Muscle layer of colon (tissue), 2 donors: Measurements from ENCODE around the gene CHD5.

ENCODE experiments used
- H3K27ac ChIP-seq: one replicate; pipeline ENCODE4 v1.7.0; 2013; ENCODE audit warnings: low read depth, mild to moderate bottlenecking, low read length, moderate library complexity
- H3K27me3 ChIP-seq, 2 donors: one replicate each; pipeline ENCODE4 v1.7.0; 2013; ENCODE audit warnings: low read length in 2 of 2, mild to moderate bottlenecking in 2 of 2; ENCODE audit not compliant: insufficient read depth in 2 of 2, control insufficient read depth in 1 of 2
- H3K36me3 ChIP-seq: one replicate; pipeline ENCODE4 v1.7.0; 2013; ENCODE audit warnings: mild to moderate bottlenecking, low read length; ENCODE audit not compliant: insufficient read depth
- H3K4me1 ChIP-seq: one replicate; pipeline ENCODE4 v1.7.0; 2013; ENCODE audit warnings: mild to moderate bottlenecking, low read length; ENCODE audit not compliant: insufficient read depth
- H3K4me3 ChIP-seq, 2 donors: one replicate each; pipeline ENCODE4 v1.7.0; 2013; ENCODE audit warnings: low read length in 2 of 2, low read depth in 1 of 2, mild to moderate bottlenecking in 1 of 2, moderate library complexity in 1 of 2
- H3K9ac ChIP-seq: one replicate; pipeline ENCODE4 v1.7.0; 2013; ENCODE audit warnings: low read length
- H3K9me3 ChIP-seq: one replicate; pipeline ENCODE4 v1.7.0; 2013; ENCODE audit warnings: mild to moderate bottlenecking, low read length
- donor health status: abdominal sarcoma.
- donor health status: Adenocarcinoma of cecum.

The CHD5 gene

GRCh38 chr1:6094246-6094645, 85.9 kb downstream of the CHD5 start:
- Histone ChIP-seq H3K36me3 (no peaks in the 10 kb centered on the region), H3K9ac (no peak overlapping the region), H3K4me1 (no peaks in the 10 kb centered on the region), H3K27ac (no peak overlapping the region), H3K27me3 (no peaks in the 10 kb centered on the region), H3K9me3 (no peaks in the 10 kb centered on the region), H3K4me3 (no peak overlapping the region)

DNA sequence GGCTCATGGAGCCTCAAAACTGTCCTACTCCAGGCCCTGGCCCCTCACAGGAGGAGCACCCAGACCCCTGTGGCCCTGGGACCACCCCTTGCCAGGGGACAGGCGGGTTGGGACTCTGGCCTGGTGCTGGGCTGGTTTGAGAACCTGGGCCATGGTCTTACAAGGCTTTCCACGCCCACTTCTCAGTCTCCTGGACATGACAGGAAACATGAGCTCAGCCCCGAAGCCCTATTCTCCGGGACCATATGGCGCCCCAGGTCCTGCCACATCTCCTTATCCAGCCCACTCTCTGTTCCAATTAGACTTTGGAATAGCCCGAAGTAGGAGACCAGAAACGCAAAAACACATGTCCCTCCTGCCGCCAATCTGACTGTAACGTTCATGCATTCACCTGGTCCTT, 86.5 kb downstream of the CHD5 start:
- no peaks in the 10 kb centered on the region for H3K4me1 ChIP-seq
- H3K27ac ChIP-seq = no peak overlapping the region
- no peaks in the 10 kb centered on the region for H3K27me3 ChIP-seq
- no peaks in the 10 kb centered on the region for H3K36me3 ChIP-seq
- H3K9ac ChIP-seq = no peak overlapping the region
- H3K4me3 ChIP-seq = no peak overlapping the region
- no peaks in the 10 kb centered on the region for H3K9me3 ChIP-seq

DNA sequence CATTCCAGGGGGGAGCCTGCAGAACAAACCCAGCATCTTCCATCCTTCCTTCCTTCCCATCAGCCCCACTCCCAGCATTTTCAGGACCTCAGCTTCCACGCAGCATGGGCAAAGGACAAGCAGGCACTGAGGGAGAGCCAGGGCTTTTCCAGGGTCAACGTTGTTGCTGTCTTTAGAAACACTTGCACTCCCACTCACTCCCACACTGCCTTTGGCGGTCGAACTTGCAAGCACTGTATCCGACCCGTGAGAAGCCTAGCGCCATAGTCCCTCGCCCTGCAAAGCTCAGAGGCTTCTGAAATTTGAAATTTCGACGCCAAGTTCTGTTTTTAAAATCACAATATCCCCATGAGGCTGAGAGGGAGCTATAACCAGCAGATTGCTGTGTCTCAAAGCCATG, 87.0 kb downstream of the CHD5 start:
- Histone ChIP-seq H3K9ac (no peak overlapping the region), H3K36me3 (no peaks in the 10 kb centered on the region), H3K27me3 (no peaks in the 10 kb centered on the region), H3K27ac (no peak overlapping the region), H3K4me3 (no peak overlapping the region), H3K4me1 (no peaks in the 10 kb centered on the region), H3K9me3 (no peaks in the 10 kb centered on the region)

GRCh38 chr1:6092211-6092610, 87.9 kb downstream of the CHD5 start:
- no peak overlapping the region for H3K9ac ChIP-seq
- H3K27ac ChIP-seq = no peak overlapping the region
- H3K9me3 ChIP-seq = no peaks in the 10 kb centered on the region
- H3K36me3 ChIP-seq = no peaks in the 10 kb centered on the region
- no peaks in the 10 kb centered on the region for H3K4me1 ChIP-seq
- no peak overlapping the region for H3K4me3 ChIP-seq
- no peaks in the 10 kb centered on the region for H3K27me3 ChIP-seq

- no peak overlapping the region for H3K9ac ChIP-seq
- H3K36me3 ChIP-seq = no peaks in the 10 kb centered on the region
- no peak overlapping the region for H3K27ac ChIP-seq
- no peaks in the 10 kb centered on the region for H3K9me3 ChIP-seq
- H3K4me3 ChIP-seq = no peak overlapping the region
- no peaks in the 10 kb centered on the region for H3K27me3 ChIP-seq
- no peaks in the 10 kb centered on the region for H3K4me1 ChIP-seq
Observed at GRCh38 chr1:6091823-6092109, 88.4 kb downstream of the CHD5 start.

GRCh38 chr1:6090996-6091822, 88.9 kb downstream of the CHD5 start:
- Histone ChIP-seq H3K27ac (no peak overlapping the region), H3K9me3 (no peaks in the 10 kb centered on the region), H3K27me3 (no peaks in the 10 kb centered on the region), H3K36me3 (no peaks in the 10 kb centered on the region), H3K4me1 (no peaks in the 10 kb centered on the region), H3K4me3 (no peak overlapping the region), H3K9ac (no peak overlapping the region)

DNA sequence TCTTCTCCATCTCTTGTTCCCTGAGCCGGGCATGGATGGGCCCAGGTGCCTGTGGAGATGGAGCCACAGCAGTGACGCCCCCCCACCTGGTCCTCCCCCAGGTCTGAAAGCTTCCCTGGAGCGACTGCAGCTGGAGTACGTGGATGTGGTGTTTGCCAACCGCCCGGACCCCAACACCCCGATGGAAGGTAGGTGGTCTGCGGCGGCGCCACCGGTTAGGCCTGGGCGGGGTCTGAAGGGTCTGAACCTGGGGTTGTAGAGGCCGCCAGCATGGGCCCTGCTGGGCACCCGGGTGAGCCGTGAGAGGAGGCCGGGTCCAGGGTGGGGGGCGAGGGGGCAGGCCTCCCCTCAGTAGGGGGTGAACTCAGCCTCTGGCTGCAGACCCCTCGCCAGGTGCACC, 89.8 kb downstream of the CHD5 start:
- H3K36me3 ChIP-seq = no peaks in the 10 kb centered on the region
- no peaks in the 10 kb centered on the region for H3K9me3 ChIP-seq
- no peak overlapping the region for H3K4me3 ChIP-seq
- no peaks in the 10 kb centered on the region for H3K27me3 ChIP-seq
- no peak overlapping the region for H3K27ac ChIP-seq
- no peak overlapping the region for H3K9ac ChIP-seq
- no peaks in the 10 kb centered on the region for H3K4me1 ChIP-seq

GRCh38 chr1:6088956-6089355, 91.2 kb downstream of the CHD5 start:
- Histone ChIP-seq H3K27ac (no peak overlapping the region), H3K27me3 (no peaks in the 10 kb centered on the region), H3K4me3 (no peak overlapping the region), H3K36me3 (no peaks in the 10 kb centered on the region), H3K9me3 (no peaks in the 10 kb centered on the region), H3K9ac (no peak overlapping the region), H3K4me1 (peaks cover 3% of the 10 kb centered on the region)

DNA sequence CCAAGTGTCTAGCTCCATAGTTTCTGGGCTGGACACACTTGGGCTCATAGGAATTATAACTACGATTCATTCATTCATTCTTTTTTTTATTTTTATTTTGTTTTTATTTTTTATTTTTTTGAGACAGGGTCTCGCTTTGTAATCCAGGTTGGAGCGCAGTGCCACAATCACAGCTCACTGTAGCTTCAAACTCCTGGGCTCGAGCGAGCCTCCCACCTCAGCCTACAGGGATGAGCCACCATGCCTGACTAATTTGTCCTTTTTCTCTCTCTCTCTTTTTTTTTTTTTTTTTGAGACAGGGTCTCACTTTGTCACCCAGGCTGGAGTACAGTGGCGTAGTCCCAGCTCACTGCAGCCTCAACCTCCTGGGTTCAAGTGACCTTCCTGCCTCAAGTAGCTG, 92.2 kb downstream of the CHD5 start:
- peaks cover 12% of the 10 kb centered on the region for H3K4me1 ChIP-seq
- no peaks in the 10 kb centered on the region for H3K27me3 ChIP-seq
- no peak overlapping the region for H3K27ac ChIP-seq
- no peak overlapping the region for H3K9ac ChIP-seq
- H3K4me3 ChIP-seq = no peak overlapping the region
- H3K9me3 ChIP-seq = no peaks in the 10 kb centered on the region
- H3K36me3 ChIP-seq = no peaks in the 10 kb centered on the region

DNA sequence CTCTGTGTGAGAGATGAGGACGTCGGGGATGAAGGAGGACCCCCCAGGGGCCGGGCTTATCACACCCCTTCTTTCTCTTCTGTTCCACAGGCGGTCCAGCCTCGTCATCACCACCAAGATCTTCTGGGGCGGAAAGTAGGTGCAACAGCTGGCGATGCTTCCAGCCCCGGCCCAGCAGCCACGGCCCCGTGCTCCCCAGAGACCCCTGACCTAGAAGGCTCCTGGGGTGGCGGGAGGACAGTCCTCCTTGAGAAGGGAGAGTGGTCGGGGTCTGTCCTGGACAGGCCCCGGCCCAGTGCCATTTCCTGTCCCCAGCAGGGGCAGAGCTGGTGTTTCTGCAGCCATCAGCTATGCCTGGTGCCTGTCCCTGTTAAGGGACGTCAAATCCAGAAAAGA, 92.7 kb downstream of the CHD5 start:
- Histone ChIP-seq H3K27me3 (no peaks in the 10 kb centered on the region), H3K9me3 (no peaks in the 10 kb centered on the region), H3K4me3 (no peak overlapping the region), H3K27ac (no peak overlapping the region), H3K36me3 (no peaks in the 10 kb centered on the region), H3K4me1 (peaks cover 17% of the 10 kb centered on the region), H3K9ac (no peak overlapping the region)

GRCh38 chr1:6086762-6087376, 93.3 kb downstream of the CHD5 start:
- no peaks in the 10 kb centered on the region for H3K27me3 ChIP-seq
- no peak overlapping the region for H3K9ac ChIP-seq
- H3K4me3 ChIP-seq = no peak overlapping the region
- peaks cover 22% of the 10 kb centered on the region for H3K4me1 ChIP-seq
- H3K27ac ChIP-seq = no peak overlapping the region
- no peaks in the 10 kb centered on the region for H3K36me3 ChIP-seq
- no peaks in the 10 kb centered on the region for H3K9me3 ChIP-seq

GRCh38 chr1:6086358-6086757, 93.8 kb downstream of the CHD5 start:
- H3K4me1 ChIP-seq = peaks cover 27% of the 10 kb centered on the region
- H3K27me3 ChIP-seq = no peaks in the 10 kb centered on the region
- H3K36me3 ChIP-seq = no peaks in the 10 kb centered on the region
- H3K9me3 ChIP-seq = no peaks in the 10 kb centered on the region
- no peak overlapping the region for H3K27ac ChIP-seq
- H3K4me3 ChIP-seq = no peak overlapping the region
- H3K9ac ChIP-seq = no peak overlapping the region
